Neural crest cell (in vitro differentiated cells): ENCODE data around the gene FAT2. TPM values are rescaled to one million over a fixed set of nuclear protein-coding genes. Genes with fewer than 3 reads are reported as not detected.

Source experiments
- DNase-seq: peaks from one replicate; pipeline ENCODE4 v3.0.0; 2021; ENCODE audit warnings: low read depth, mixed read lengths, low spot score
- H3K27ac Mint-ChIP-seq: one replicate; pipeline ENCODE4 v1.8.0; 2021; ENCODE audit warnings: mild to moderate bottlenecking, mixed read lengths; ENCODE audit not compliant: unreplicated experiment
- H3K27me3 Mint-ChIP-seq: 2 replicates; pipeline ENCODE4 v1.8.0; 2021; ENCODE audit warnings: low read depth, mild to moderate bottlenecking, mixed read lengths
- H3K36me3 Mint-ChIP-seq: 2 replicates; pipeline ENCODE4 v1.8.0; 2021; ENCODE audit warnings: low read depth, mild to moderate bottlenecking, mixed read lengths
- H3K4me1 Mint-ChIP-seq: 2 replicates; pipeline ENCODE4 v1.8.0; 2021; ENCODE audit warnings: mixed read lengths
- H3K4me3 Mint-ChIP-seq: one replicate; pipeline ENCODE4 v1.8.0; 2021; ENCODE audit warnings: mild to moderate bottlenecking, mixed read lengths
- H3K9me3 Mint-ChIP-seq: 2 replicates; pipeline ENCODE4 v1.8.0; 2021; ENCODE audit warnings: mixed read lengths
- CTCF ChIP-seq: fragments of 200-600 bp; sonication (generic); conservative IDR thresholded peaks from 2 replicates; pipeline ENCODE4 v1.5.0; 2021; ENCODE audit warnings: antibody characterized with exemption, mild to moderate bottlenecking
- total RNA-seq: library from RNA; stranded (reverse); gene quantifications from 2 replicates; pipeline ENCODE4 v1.2.1, GENCODE V29; 2021

The FAT2 gene
- total RNA-seq, 1 donor from 2014 or later, result not detected

- peaks cover 14% of the 10 kb centered on the region for H3K4me1 Mint-ChIP-seq
- no peak for DNase-seq
Measured at GRCh38 chr5:151625285-151625684, 34.2 kb upstream of the FAT2 start.

GRCh38 chr5:151624476-151624875 is 33.3 kb upstream of the FAT2 start:
- no peak for TF ChIP-seq CTCF
- DNase-seq, result no peak
- Mint-ChIP-seq H3K4me3 (no peak overlapping the region), H3K27ac (no peak overlapping the region), H3K4me1 (peaks cover 14% of the 10 kb centered on the region), H3K27me3 (no peaks in the 10 kb centered on the region), H3K9me3 (no peaks in the 10 kb centered on the region), H3K36me3 (no peaks in the 10 kb centered on the region)

More at GRCh38 chr5:151625285-151625684, 34.2 kb upstream of the FAT2 start:
- H3K4me3 Mint-ChIP-seq, result no peak overlapping the region
- H3K27me3 Mint-ChIP-seq, result no peaks in the 10 kb centered on the region
- H3K9me3 Mint-ChIP-seq, result no peaks in the 10 kb centered on the region
- H3K27ac Mint-ChIP-seq, result no peak overlapping the region
- no peak for TF ChIP-seq CTCF
- no peaks in the 10 kb centered on the region for H3K36me3 Mint-ChIP-seq

- no peak for DNase-seq
- H3K4me3 Mint-ChIP-seq, result no peak overlapping the region
- TF ChIP-seq CTCF, result no peak
- H3K36me3 Mint-ChIP-seq, result no peaks in the 10 kb centered on the region
- no peak overlapping the region for H3K27ac Mint-ChIP-seq
- H3K4me1 Mint-ChIP-seq, result peaks cover 14% of the 10 kb centered on the region
- no peaks in the 10 kb centered on the region for H3K27me3 Mint-ChIP-seq
- no peaks in the 10 kb centered on the region for H3K9me3 Mint-ChIP-seq
Measured at GRCh38 chr5:151622367-151623088, 31.4 kb upstream of the FAT2 start.

GRCh38 chr5:151620461-151620840 is 29.3 kb upstream of the FAT2 start:
- peaks cover 14% of the 10 kb centered on the region for H3K4me1 Mint-ChIP-seq
- H3K27me3 Mint-ChIP-seq, result no peaks in the 10 kb centered on the region
- H3K4me3 Mint-ChIP-seq, result no peak overlapping the region
- H3K36me3 Mint-ChIP-seq, result no peaks in the 10 kb centered on the region
- no peak for DNase-seq
- no peak overlapping the region for H3K27ac Mint-ChIP-seq
- TF ChIP-seq CTCF, result no peak
- H3K9me3 Mint-ChIP-seq, result no peaks in the 10 kb centered on the region

GRCh38 chr5:151619812-151620460 is 28.8 kb upstream of the FAT2 start:
- H3K9me3 Mint-ChIP-seq, result no peaks in the 10 kb centered on the region
- no peaks in the 10 kb centered on the region for H3K27me3 Mint-ChIP-seq
- peaks cover 14% of the 10 kb centered on the region for H3K4me1 Mint-ChIP-seq
- H3K36me3 Mint-ChIP-seq, result no peaks in the 10 kb centered on the region
- no peak for DNase-seq
- H3K27ac Mint-ChIP-seq, result no peak overlapping the region
- TF ChIP-seq CTCF, result no peak
- no peak overlapping the region for H3K4me3 Mint-ChIP-seq
